Thyroid gland (tissue), 4 donors: ENCODE results near the gene CD27. TPM values are rescaled to one million over a fixed set of nuclear protein-coding genes. Genes with fewer than 3 reads are reported as not detected.

Source experiments
- DNase-seq, 2 donors: peaks; one replicate each; pipeline ENCODE4 v3.0.0-alpha.2; 2019
- H3K27ac ChIP-seq, 3 donors: fragments of 200-600 bp; sonication (generic); 1 replicate in 2 of 3; 2 replicates in 1 of 3; pipeline ENCODE4 v1.5.1; 2016 to 2019; ENCODE audit warnings: mild to moderate bottlenecking in 1 of 3, moderate library complexity in 1 of 3
- H3K27me3 ChIP-seq: fragments of 200-600 bp; sonication (generic); one replicate; pipeline ENCODE4 v1.5.1; 2019
- H3K36me3 ChIP-seq, 2 donors: fragments of 200-600 bp; sonication (generic); one replicate each; pipeline ENCODE4 v1.5.1; 2016 to 2019
- H3K4me1 ChIP-seq, 2 donors: fragments of 200-600 bp; sonication (generic); one replicate each; pipeline ENCODE4 v1.5.1; 2017 to 2019
- H3K4me3 ChIP-seq, 3 donors: fragments of 200-600 bp; sonication (generic); replicated peaks in 1 of 3; 1 replicate in 2 of 3; 2 replicates in 1 of 3; pipeline ENCODE4 v1.5.1; 2016; ENCODE audit warnings: mild to moderate bottlenecking in 1 of 3
- H3K9me3 ChIP-seq: fragments of 200-600 bp; sonication (generic); one replicate; pipeline ENCODE4 v1.5.1; 2017
- POLR2A ChIP-seq, 2 donors: fragments of 450-650 bp; IDR thresholded peaks; one replicate each; pipeline ENCODE4 v1.6.1; 2017; ENCODE audit warnings: antibody characterized with exemption in 2 of 2, mild to moderate bottlenecking in 2 of 2, moderate library complexity in 1 of 2
- WGBS, 2 donors: methylation state at CpG; one replicate each; pipeline ENCODE4 v1.1.5; 2017; 5-methylcytosine and 5-hydroxymethylcytosine counted together
- intact Hi-C: fragments of 100-400 bp; cut with DNase I; formaldehyde crosslinking; loops from one replicate; pipeline ENCODE4 v1.15.1; 2023
- total RNA-seq, 4 donors: library from RNA; depleted of rRNA; stranded (reverse); fragments of >200 nt; gene quantifications; one replicate each; pipeline ENCODE4 v1.2.3, GENCODE V29; 2016
- TF ChIP-seq, protein P1 (sequence below), 6 experiments: fragments of 200-600 bp in 3 of 6; fragments of 450-650 bp in 3 of 6; sonication (generic) in 3 of 6; IDR thresholded peaks; one replicate each; pipeline ENCODE4 v1.5.1; 2016 to 2019; ENCODE audit warnings: antibody characterized with exemption in 6 of 6, mild to moderate bottlenecking in 2 of 6, inconsistent platforms in 1 of 6, moderate library complexity in 1 of 6

The CD27 gene
- total RNA-seq, 4 donors from 2014 or later, result 2.7 to 10.8 (median 6.4) TPM

DNA sequence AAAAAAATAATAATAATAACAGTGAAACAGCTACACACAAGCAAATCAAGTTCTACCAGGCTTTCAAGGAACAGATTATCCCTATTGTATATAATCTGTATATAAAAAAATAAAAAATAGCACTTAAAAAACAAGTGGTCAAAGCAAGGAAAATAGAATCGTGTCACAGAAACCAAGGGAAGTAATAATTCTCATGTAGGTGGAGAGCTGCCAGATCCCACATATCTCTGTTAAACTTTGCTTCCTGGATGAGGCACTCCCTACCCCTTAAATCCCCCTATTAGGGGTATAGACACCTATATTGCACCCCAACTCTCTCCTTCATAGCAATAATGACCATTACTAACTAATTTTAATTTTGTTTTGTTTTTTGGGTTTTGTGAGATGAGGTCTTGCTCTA, 4.4 kb upstream of the CD27 start:
- TF ChIP-seq POLR2A (IDR thresholded peaks at IDR 0.05), result no peak
- TF ChIP-seq, protein P1, sequence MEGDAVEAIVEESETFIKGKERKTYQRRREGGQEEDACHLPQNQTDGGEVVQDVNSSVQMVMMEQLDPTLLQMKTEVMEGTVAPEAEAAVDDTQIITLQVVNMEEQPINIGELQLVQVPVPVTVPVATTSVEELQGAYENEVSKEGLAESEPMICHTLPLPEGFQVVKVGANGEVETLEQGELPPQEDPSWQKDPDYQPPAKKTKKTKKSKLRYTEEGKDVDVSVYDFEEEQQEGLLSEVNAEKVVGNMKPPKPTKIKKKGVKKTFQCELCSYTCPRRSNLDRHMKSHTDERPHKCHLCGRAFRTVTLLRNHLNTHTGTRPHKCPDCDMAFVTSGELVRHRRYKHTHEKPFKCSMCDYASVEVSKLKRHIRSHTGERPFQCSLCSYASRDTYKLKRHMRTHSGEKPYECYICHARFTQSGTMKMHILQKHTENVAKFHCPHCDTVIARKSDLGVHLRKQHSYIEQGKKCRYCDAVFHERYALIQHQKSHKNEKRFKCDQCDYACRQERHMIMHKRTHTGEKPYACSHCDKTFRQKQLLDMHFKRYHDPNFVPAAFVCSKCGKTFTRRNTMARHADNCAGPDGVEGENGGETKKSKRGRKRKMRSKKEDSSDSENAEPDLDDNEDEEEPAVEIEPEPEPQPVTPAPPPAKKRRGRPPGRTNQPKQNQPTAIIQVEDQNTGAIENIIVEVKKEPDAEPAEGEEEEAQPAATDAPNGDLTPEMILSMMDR (IDR thresholded peaks at IDR 0.05), result no peak
- no peaks in the 10 kb centered on the region for H3K27me3 ChIP-seq
- no peak for DNase-seq
- intact Hi-C loops, result no loop called here
- WGBS, 2 donors, result 63 to 70% methylated on average over 1 of the region's 1 CpG
- H3K36me3 ChIP-seq, result no peaks in the 10 kb centered on the region
- peaks cover 9 to 10% of the 10 kb centered on the region in 2 donors for H3K4me1 ChIP-seq
- H3K9me3 ChIP-seq, result no peaks in the 10 kb centered on the region
- H3K4me3 ChIP-seq, result no peak overlapping the region
- H3K27ac ChIP-seq, result no peak overlapping the region

- no peak overlapping the region for H3K27ac ChIP-seq
These were observed 1.9 kb upstream of the CD27 start for GRCh38 chr12:6442836-6443235.

DNA sequence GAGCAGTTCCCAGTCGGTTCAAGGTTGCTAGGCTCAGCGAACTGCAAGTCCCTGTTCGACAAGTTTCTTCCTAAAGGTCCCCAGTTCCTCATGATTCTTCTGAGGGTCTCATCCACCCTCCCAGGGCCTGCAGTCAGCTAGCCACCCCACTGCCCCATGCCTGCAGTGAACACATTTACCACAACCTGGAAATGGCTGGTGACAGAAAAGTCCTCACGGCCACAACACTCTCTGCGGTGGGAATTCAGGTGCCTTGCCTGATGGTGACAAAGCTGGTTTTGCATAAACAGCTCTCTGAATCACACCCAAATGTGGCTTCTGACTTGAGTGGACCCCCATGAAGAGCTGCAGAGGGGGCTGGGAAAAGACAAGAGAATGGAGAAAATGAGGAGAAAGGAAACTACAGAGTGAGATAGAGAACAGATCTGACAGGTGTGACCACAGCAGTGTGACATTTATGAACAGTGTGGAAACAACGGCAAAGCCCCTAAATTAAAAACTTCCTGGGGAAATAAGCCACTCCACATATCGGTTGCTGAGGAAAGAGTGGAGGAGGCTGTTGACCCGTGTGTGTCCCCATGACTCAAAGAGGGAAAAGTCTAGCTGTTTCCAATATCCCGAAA, 1.3 kb upstream of the CD27 start:
- 70 to 72% methylated on average over 8 to 9 of the region's 9 CpGs for WGBS, 2 donors
- no peak for DNase-seq
- H3K36me3 ChIP-seq, result no peaks in the 10 kb centered on the region
- H3K27me3 ChIP-seq, result no peaks in the 10 kb centered on the region
- peaks cover 33 to 34% of the 10 kb centered on the region in 2 donors for H3K4me1 ChIP-seq
- no peak overlapping the region for H3K4me3 ChIP-seq
- no peaks in the 10 kb centered on the region for H3K9me3 ChIP-seq
- no peak for TF ChIP-seq POLR2A (IDR thresholded peaks at IDR 0.05)
- TF ChIP-seq, protein P1 (IDR thresholded peaks at IDR 0.05), result no peak
- no peak overlapping the region for H3K27ac ChIP-seq
- intact Hi-C loops, result no loop called here

More at GRCh38 chr12:6442836-6443235, 1.9 kb upstream of the CD27 start:
- no peaks in the 10 kb centered on the region for H3K27me3 ChIP-seq
- no peaks in the 10 kb centered on the region for H3K36me3 ChIP-seq
- no peak for TF ChIP-seq POLR2A (IDR thresholded peaks at IDR 0.05)
- TF ChIP-seq, protein P1 (IDR thresholded peaks at IDR 0.05), result no peak
- DNase-seq, result no peak
- H3K4me1 ChIP-seq, result peaks cover 29 to 32% of the 10 kb centered on the region in 2 donors
- no peak overlapping the region for H3K4me3 ChIP-seq
- WGBS, 2 donors, result 85 to 87% methylated on average over 9 of the region's 9 CpGs
- intact Hi-C loops, result no loop called here
- H3K9me3 ChIP-seq, result no peaks in the 10 kb centered on the region

- no peak for DNase-seq
- intact Hi-C loops, result no loop called here
- no peak overlapping the region for H3K27ac ChIP-seq
- H3K9me3 ChIP-seq, result no peaks in the 10 kb centered on the region
- peaks cover 33 to 38% of the 10 kb centered on the region in 2 donors for H3K4me1 ChIP-seq
- H3K27me3 ChIP-seq, result no peaks in the 10 kb centered on the region
- H3K4me3 ChIP-seq, result no peak overlapping the region
- no peak for TF ChIP-seq POLR2A (IDR thresholded peaks at IDR 0.05)
- TF ChIP-seq, protein P1 (IDR thresholded peaks at IDR 0.05), result no peak
- 82 to 88% methylated on average over 4 of the region's 4 CpGs for WGBS, 2 donors
- no peaks in the 10 kb centered on the region for H3K36me3 ChIP-seq
These were observed 724 bp upstream of the CD27 start for GRCh38 chr12:6444031-6444430.

DNA sequence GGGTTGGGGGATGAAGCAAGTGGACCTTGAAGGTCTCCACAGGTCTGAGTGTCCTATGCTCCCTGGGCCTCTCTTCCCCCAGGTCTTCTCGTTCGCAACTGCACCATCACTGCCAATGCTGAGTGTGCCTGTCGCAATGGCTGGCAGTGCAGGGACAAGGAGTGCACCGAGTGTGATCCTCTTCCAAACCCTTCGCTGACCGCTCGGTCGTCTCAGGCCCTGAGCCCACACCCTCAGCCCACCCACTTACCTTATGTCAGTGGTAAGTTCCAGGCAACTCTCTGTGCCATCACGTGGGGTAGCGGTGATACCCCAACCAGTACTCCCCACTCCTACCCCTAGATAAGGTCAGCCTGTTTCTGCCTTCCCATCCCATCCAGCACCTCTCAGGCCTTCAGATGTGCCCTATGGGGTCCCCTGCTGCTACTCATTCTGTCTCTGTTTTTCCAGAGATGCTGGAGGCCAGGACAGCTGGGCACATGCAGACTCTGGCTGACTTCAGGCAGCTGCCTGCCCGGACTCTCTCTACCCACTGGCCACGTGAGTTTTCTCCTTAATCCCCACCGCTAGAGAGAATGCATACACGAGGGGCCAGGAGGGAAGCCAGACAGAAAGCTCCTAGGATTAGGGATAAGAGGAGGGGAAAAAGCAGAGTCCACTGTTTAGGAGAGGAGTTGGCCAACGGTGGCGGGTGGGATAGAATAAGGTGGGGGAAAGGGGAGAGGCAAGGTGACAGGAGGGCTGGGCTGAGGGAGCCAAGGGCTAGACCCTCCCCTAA, 5.5 kb downstream of the CD27 start:
- H3K27me3 ChIP-seq, result no peaks in the 10 kb centered on the region
- DNase-seq, result no peak
- peaks cover 45 to 59% of the 10 kb centered on the region in 2 donors for H3K4me1 ChIP-seq
- no peaks in the 10 kb centered on the region for H3K9me3 ChIP-seq
- no peaks in the 10 kb centered on the region for H3K36me3 ChIP-seq
- WGBS, 2 donors, result 60 to 68% methylated on average over 16 of the region's 16 CpGs
- intact Hi-C loops, result no loop called here
- H3K27ac ChIP-seq, result peak overlapping the region; percentile 99
- TF ChIP-seq POLR2A (IDR thresholded peaks at IDR 0.05), result no peak
- TF ChIP-seq, protein P1 (IDR thresholded peaks at IDR 0.05), result no peak
- peak overlapping the region in 1 of 3 donors; percentile 74 for H3K4me3 ChIP-seq
